Measurements from ENCODE around the gene ZNF784. TPM values are rescaled to one million over a fixed set of nuclear protein-coding genes. Genes with fewer than 3 reads are reported as not detected.

Gene ZNF784
- total and polyA plus RNA-seq, 7 donors = 2.8 to 9.1 (median 7.2) TPM

DNA sequence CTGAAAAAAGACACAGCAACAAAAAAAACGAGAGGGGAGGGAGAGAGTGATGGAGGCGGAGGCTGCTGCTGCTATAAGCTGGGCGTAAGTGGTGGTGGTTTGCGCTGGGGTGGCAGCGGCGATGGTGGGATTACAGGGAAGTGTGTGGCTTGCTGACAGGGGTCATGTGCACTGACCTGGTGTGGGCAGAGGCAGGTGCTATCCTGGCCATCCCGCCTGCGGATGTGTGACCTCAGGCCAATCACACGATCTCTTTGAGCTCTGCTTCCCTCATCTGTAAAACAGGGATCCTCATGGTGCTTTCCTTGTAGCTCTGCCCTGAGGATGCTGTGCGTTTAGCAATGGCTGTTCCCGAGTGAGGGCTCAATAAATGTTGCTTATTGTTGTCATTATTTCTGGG is 13.2 kb upstream of the ZNF784 start:
- peaks cover 0 to 77% (median 68%) of the 10 kb centered on the region in 4 donors for H3K4me1 ChIP-seq
- peaks cover 0 to 7% (median 0%) of the 10 kb centered on the region in 4 donors for H3K36me3 ChIP-seq
- H3K27me3 ChIP-seq = no peaks in the 10 kb centered on the region
- no peak for DNase-seq
- intact Hi-C loops (cut with DNase I) = no loop called here
- TF ChIP-seq, protein P1, sequence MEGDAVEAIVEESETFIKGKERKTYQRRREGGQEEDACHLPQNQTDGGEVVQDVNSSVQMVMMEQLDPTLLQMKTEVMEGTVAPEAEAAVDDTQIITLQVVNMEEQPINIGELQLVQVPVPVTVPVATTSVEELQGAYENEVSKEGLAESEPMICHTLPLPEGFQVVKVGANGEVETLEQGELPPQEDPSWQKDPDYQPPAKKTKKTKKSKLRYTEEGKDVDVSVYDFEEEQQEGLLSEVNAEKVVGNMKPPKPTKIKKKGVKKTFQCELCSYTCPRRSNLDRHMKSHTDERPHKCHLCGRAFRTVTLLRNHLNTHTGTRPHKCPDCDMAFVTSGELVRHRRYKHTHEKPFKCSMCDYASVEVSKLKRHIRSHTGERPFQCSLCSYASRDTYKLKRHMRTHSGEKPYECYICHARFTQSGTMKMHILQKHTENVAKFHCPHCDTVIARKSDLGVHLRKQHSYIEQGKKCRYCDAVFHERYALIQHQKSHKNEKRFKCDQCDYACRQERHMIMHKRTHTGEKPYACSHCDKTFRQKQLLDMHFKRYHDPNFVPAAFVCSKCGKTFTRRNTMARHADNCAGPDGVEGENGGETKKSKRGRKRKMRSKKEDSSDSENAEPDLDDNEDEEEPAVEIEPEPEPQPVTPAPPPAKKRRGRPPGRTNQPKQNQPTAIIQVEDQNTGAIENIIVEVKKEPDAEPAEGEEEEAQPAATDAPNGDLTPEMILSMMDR (IDR thresholded peaks at IDR 0.05) = no peak
- no peak for TF ChIP-seq POLR2A (IDR thresholded peaks at IDR 0.05)
- TF ChIP-seq EP300 (IDR thresholded peaks at IDR 0.05) = no peak
- WGBS, 2 donors = 74 to 86% methylated on average over 11 of the region's 11 CpGs
- no peak overlapping the region for H3K27ac ChIP-seq
- no peaks in the 10 kb centered on the region for H3K9me3 ChIP-seq
- H3K4me3 ChIP-seq = no peak overlapping the region

DNA sequence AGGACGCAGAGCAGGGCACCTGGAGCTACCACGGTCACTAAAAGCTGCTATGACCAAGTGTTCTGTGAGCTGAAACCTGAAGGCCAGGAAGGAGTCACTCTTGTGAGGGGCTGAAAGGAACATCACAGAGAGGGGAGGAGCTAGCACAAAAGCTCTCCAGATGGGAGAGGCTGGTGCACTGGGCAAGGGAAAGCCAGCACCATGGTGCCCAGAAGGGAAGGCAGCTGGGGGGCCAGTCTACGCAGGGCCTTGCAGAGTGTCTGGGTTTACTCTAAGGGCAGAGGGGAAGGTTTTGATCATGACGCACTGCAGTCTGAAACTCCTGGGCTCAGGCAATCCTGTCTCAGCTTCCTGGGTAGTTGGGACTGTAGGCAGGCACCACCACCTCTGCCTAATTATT is 12.4 kb upstream of the ZNF784 start:
- H3K9me3 ChIP-seq = no peaks in the 10 kb centered on the region
- H3K4me1 ChIP-seq = peaks cover 0 to 70% (median 62%) of the 10 kb centered on the region in 4 donors
- TF ChIP-seq POLR2A (IDR thresholded peaks at IDR 0.05) = no peak
- TF ChIP-seq, protein P1 (IDR thresholded peaks at IDR 0.05) = no peak
- TF ChIP-seq EP300 (IDR thresholded peaks at IDR 0.05) = no peak
- no peak for TF ChIP-seq POLR2AphosphoS5 (IDR thresholded peaks at IDR 0.05)
- peaks cover 0 to 7% (median 0%) of the 10 kb centered on the region in 4 donors for H3K36me3 ChIP-seq
- intact Hi-C loops (cut with DNase I) = no loop called here
- H3K4me3 ChIP-seq = peak overlapping the region in 1 of 4 donors; percentile 84
- DNase-seq = no peak
- H3K27ac ChIP-seq = peak overlapping the region in 3 of 4 donors; percentile 88 to 98 (median 97)
- 91 to 92% methylated on average over 4 of the region's 4 CpGs for WGBS, 2 donors
- no peaks in the 10 kb centered on the region for H3K27me3 ChIP-seq

DNA sequence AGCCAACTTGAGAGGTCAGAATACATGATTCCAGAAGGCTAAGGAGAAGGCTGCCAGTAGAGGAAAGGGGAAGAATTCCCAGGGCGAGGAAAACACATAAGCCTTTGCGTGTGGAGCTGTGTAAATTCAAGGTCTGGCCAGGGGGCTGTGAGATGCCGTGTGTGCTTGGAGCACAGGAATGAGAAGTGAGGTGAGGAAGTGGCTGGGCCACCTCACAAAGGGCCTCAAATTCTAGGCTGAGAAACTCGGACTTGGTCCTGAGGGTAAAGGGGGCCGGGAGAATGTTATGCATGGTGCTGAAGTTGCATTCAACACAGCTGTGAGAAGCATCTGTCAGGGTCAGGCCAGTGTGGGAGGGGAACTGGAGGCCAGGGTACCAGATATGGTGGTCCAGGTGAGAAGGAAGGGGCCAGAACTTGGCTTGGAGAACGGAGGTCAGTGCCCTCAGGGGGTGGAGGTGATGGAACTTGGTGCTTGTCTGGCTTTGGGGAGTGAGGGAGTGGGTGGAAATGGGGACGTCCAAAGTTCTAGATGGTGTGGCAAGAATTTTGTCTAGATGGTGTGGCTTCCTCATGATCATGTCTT is 11.6 kb upstream of the ZNF784 start:
- peak overlapping the region; percentile 88 to 98 (median 97) for H3K27ac ChIP-seq

DNA sequence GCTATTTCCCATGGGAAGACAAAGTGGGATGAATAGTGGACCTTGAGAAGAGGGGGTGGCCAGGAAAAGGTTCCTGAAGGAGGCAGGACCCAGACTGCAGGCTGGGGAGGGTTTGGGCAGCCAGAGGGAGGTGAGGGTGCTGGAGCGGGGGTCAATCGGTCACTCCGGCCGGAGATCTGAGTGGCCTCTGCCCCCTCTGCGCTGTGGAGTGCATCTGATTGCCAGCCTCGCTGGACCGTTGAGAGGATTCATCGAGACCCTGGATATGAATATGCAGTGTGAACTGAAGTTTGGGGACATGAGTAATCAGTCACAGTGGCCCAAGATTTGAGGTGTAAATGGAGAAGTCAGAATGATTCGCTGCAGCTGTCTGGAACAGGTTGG is 11.0 kb upstream of the ZNF784 start:
- DNase-seq = no peak
- H3K4me3 ChIP-seq = peak overlapping the region; percentile 68 to 100 (median 91)
- TF ChIP-seq, protein P1 (IDR thresholded peaks at IDR 0.05) = no peak
- TF ChIP-seq EP300 (IDR thresholded peaks at IDR 0.05) (no peak), POLR2A (IDR thresholded peaks at IDR 0.05) (no peak), POLR2AphosphoS5 (IDR thresholded peaks at IDR 0.05) (no peak)
- WGBS, 2 donors = 4 to 11% methylated on average over 9 of the region's 9 CpGs
- peak overlapping the region; percentile 88 to 98 (median 97) for H3K27ac ChIP-seq
- intact Hi-C loops (cut with DNase I) = loop anchor here (1.0 to 2.0 kb wide), 2 partner anchors 18 to 55 kb away; partner anchors contain the start of gene ZNF579
- no peaks in the 10 kb centered on the region for H3K27me3 ChIP-seq
- peaks cover 0 to 62% (median 56%) of the 10 kb centered on the region in 4 donors for H3K4me1 ChIP-seq
- peaks cover 0 to 7% (median 0%) of the 10 kb centered on the region in 4 donors for H3K36me3 ChIP-seq
- no peaks in the 10 kb centered on the region for H3K9me3 ChIP-seq

More for the DNA sequence above, 11.6 kb upstream of the ZNF784 start:
- Histone ChIP-seq H3K4me1 (peaks cover 0 to 67% (median 60%) of the 10 kb centered on the region in 4 donors), H3K9me3 (no peaks in the 10 kb centered on the region), H3K36me3 (peaks cover 0 to 7% (median 0%) of the 10 kb centered on the region in 4 donors), H3K27me3 (no peaks in the 10 kb centered on the region), H3K4me3 (peak overlapping the region; percentile 68 to 100 (median 91))
- DNase-seq = no peak
- no peak for TF ChIP-seq POLR2A (IDR thresholded peaks at IDR 0.05)
- TF ChIP-seq, protein P1 (IDR thresholded peaks at IDR 0.05) = no peak
- TF ChIP-seq POLR2AphosphoS5 (IDR thresholded peaks at IDR 0.05) = no peak
- TF ChIP-seq EP300 (IDR thresholded peaks at IDR 0.05) = no peak
- WGBS, 2 donors = 64 to 72% methylated on average over 7 of the region's 7 CpGs
- intact Hi-C loops (cut with DNase I) = loop anchor here (1.0 to 2.0 kb wide), 2 partner anchors 17 to 55 kb away; partner anchors contain the start of gene ZNF579
